Breast epithelium (tissue), 4 donors: ENCODE data around the gene CCSER1. TPM values are rescaled to one million over a fixed set of nuclear protein-coding genes. Genes with fewer than 3 reads are reported as not detected.

Experiments used
- DNase-seq, 2 donors: peaks; one replicate each; pipeline ENCODE4 v3.0.0-alpha.2; 2019; ENCODE audit warnings: low spot score in 2 of 2
- H3K27ac ChIP-seq, 2 donors: fragments of 200-600 bp; sonication (generic) in 1 of 2; one replicate each; pipeline ENCODE4 v1.5.1; 2016 to 2019; ENCODE audit warnings: mild to moderate bottlenecking in 1 of 2
- H3K27me3 ChIP-seq, 2 donors: fragments of 200-600 bp; sonication (generic) in 1 of 2; one replicate each; pipeline versions ENCODE4 v1.5.1 to v1.6.0; 2017 to 2019; ENCODE audit warnings: control low read depth in 1 of 2, mild to moderate bottlenecking in 1 of 2
- H3K36me3 ChIP-seq: fragments of 200-600 bp; one replicate; pipeline ENCODE4 v1.5.1; 2019
- H3K4me1 ChIP-seq, 2 donors: fragments of 200-600 bp; sonication (generic); one replicate each; pipeline ENCODE4 v1.5.1; 2016 to 2019; ENCODE audit warnings: control low read depth in 1 of 2
- H3K4me3 ChIP-seq, 3 donors: fragments of 200-600 bp; sonication (generic); 1 replicate in 2 of 3; 2 replicates in 1 of 3; pipeline ENCODE4 v1.5.1; 2016 to 2019; ENCODE audit warnings: mild to moderate bottlenecking in 3 of 3, moderate library complexity in 2 of 3
- H3K9me3 ChIP-seq, 2 donors: fragments of 200-600 bp; sonication (generic) in 1 of 2; one replicate each; pipeline ENCODE4 v1.5.1; 2016 to 2019; ENCODE audit warnings: control low read depth in 1 of 2
- CTCF ChIP-seq, 3 donors: fragments of 450-650 bp; IDR thresholded peaks; one replicate each; pipeline ENCODE4 v1.5.1; 2016 to 2017; ENCODE audit warnings: antibody characterized with exemption in 3 of 3, mild to moderate bottlenecking in 3 of 3, moderate library complexity in 3 of 3
- POLR2A ChIP-seq: fragments of 450-650 bp; IDR thresholded peaks from one replicate; pipeline ENCODE4 v1.6.1; 2016; ENCODE audit warnings: antibody characterized with exemption, mild to moderate bottlenecking, moderate library complexity
- POLR2AphosphoS5 ChIP-seq, 3 donors: sonication (generic); formaldehyde crosslinking; IDR thresholded peaks; one replicate each; pipeline ENCODE4 v1.6.1; 2017; ENCODE audit warnings: antibody characterized with exemption in 3 of 3
- intact Hi-C: fragments of 100-400 bp; cut with DNase I; formaldehyde crosslinking; loops from one replicate; pipeline ENCODE4 v1.15.1; 2023; ENCODE audit warnings: low total_unique reads
- total RNA-seq, 3 donors: library from RNA; depleted of rRNA; stranded (reverse); fragments of >200 nt; gene quantifications; one replicate each; pipeline ENCODE4 v1.1.0, GENCODE V29; 2016

The CCSER1 gene
- total RNA-seq, 3 donors from 2014 or later, result 6.4 to 73.3 (median 55.7) TPM

- TF ChIP-seq CTCF (IDR thresholded peaks at IDR 0.05), result no peak
- no peak for TF ChIP-seq POLR2AphosphoS5 (IDR thresholded peaks at IDR 0.05)
- TF ChIP-seq POLR2A, result no peak
These were observed 59.0 kb downstream of the CCSER1 start for GRCh38 chr4:90186229-90186628.

DNA sequence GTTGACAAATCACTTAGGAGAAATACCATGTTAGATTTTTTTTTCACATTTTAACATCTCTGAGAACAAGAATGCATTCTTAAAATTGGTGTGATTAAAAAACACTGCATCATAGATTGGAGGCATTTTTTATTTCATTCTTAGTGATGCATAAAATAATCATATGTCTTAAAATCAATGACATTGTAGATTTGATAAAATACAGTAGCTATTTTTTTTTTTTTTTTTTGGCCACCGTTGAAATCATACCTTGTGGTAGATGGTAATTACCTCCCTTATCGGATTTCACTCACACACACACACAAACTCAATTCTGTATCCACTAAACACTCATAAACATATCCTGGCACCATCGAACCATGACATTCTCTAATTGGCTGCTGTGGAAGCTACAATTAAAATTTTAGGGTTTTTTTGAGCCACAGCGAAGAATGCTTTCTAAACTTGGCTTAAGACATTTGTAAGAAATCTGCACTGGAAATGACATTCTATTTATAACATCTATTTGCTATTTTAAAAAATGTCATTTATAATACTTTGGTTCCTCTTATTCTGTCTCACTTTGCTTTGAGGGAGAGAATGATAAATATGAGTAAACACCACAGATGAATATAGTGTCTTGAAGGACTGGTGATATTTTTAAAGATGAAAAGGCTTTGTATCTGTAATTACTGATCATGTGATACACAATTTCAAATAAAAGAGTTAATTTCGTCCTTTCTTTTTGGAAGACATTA lies 60.1 kb downstream of the CCSER1 start:
- Histone ChIP-seq H3K27ac (no peak overlapping the region), H3K4me1 (no peaks in the 10 kb centered on the region), H3K36me3 (no peaks in the 10 kb centered on the region), H3K9me3 (no peaks in the 10 kb centered on the region), H3K27me3 (no peaks in the 10 kb centered on the region), H3K4me3 (no peak overlapping the region)
- no peak for TF ChIP-seq CTCF (IDR thresholded peaks at IDR 0.05)
- no peak for TF ChIP-seq POLR2AphosphoS5 (IDR thresholded peaks at IDR 0.05)
- TF ChIP-seq POLR2A, result no peak
- DNase-seq, result no peak
- intact Hi-C loops, result no loop called here

More at GRCh38 chr4:90186229-90186628, 59.0 kb downstream of the CCSER1 start:
- no peaks in the 10 kb centered on the region for H3K36me3 ChIP-seq
- intact Hi-C loops, result no loop called here
- H3K4me1 ChIP-seq, result no peaks in the 10 kb centered on the region
- H3K4me3 ChIP-seq, result no peak overlapping the region
- no peak for DNase-seq
- H3K9me3 ChIP-seq, result no peaks in the 10 kb centered on the region
- H3K27me3 ChIP-seq, result no peaks in the 10 kb centered on the region
- no peak overlapping the region for H3K27ac ChIP-seq

DNA sequence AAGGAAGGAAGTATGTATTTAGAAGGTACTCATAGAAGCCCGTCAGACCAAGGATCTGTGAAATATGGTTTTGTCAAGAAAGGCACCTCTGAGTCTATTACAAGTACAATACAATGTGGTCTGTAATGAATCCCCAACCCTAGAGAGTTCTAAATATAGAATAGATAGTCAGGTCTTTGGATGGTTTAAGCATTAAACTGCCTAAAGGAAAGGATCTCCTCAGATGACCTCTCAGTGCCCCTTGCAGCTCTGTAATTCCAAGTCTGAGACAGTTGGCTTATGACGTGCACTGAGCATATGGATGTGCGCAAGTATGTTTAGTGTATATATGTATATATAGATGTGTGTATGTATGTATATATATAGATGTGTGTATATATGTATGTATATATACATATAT lies 62.0 kb downstream of the CCSER1 start:
- no peaks in the 10 kb centered on the region for H3K4me1 ChIP-seq
- TF ChIP-seq POLR2A (no peak), POLR2AphosphoS5 (IDR thresholded peaks at IDR 0.05) (no peak), CTCF (IDR thresholded peaks at IDR 0.05) (no peak)
- intact Hi-C loops, result no loop called here
- no peak overlapping the region for H3K4me3 ChIP-seq
- no peaks in the 10 kb centered on the region for H3K36me3 ChIP-seq
- H3K27ac ChIP-seq, result no peak overlapping the region
- no peaks in the 10 kb centered on the region for H3K9me3 ChIP-seq
- no peaks in the 10 kb centered on the region for H3K27me3 ChIP-seq
- no peak for DNase-seq

- H3K27ac ChIP-seq, result no peak overlapping the region
- intact Hi-C loops, result no loop called here
- no peaks in the 10 kb centered on the region for H3K27me3 ChIP-seq
- no peak for DNase-seq
- TF ChIP-seq POLR2A (no peak), CTCF (IDR thresholded peaks at IDR 0.05) (no peak), POLR2AphosphoS5 (IDR thresholded peaks at IDR 0.05) (no peak)
- H3K36me3 ChIP-seq, result no peaks in the 10 kb centered on the region
- no peak overlapping the region for H3K4me3 ChIP-seq
- no peaks in the 10 kb centered on the region for H3K4me1 ChIP-seq
- no peaks in the 10 kb centered on the region for H3K9me3 ChIP-seq
These were observed 62.8 kb downstream of the CCSER1 start for GRCh38 chr4:90189946-90190345.

GRCh38 chr4:90190525-90190924 lies 63.3 kb downstream of the CCSER1 start:
- intact Hi-C loops, result no loop called here
- no peaks in the 10 kb centered on the region for H3K27me3 ChIP-seq
- no peak overlapping the region for H3K4me3 ChIP-seq
- no peaks in the 10 kb centered on the region for H3K4me1 ChIP-seq
- no peaks in the 10 kb centered on the region for H3K36me3 ChIP-seq
- no peak overlapping the region for H3K27ac ChIP-seq
- TF ChIP-seq CTCF (IDR thresholded peaks at IDR 0.05), result no peak
- H3K9me3 ChIP-seq, result no peaks in the 10 kb centered on the region
- no peak for DNase-seq
